GM18861 (cell line): ENCODE data around the gene ATP1A3.
"Not testable (repeated sequence)": the region's sequence is repeated elsewhere in the genome, so short reads cannot be mapped to it uniquely, and the experiment has no call there.

Experiments used
- ATAC-seq: cut with Tn5 transposase; IDR thresholded peaks from one replicate; pipeline ENCODE4 v1.9.1; 2021; ENCODE audit not compliant: unreplicated experiment

ATP1A3 gene

DNA sequence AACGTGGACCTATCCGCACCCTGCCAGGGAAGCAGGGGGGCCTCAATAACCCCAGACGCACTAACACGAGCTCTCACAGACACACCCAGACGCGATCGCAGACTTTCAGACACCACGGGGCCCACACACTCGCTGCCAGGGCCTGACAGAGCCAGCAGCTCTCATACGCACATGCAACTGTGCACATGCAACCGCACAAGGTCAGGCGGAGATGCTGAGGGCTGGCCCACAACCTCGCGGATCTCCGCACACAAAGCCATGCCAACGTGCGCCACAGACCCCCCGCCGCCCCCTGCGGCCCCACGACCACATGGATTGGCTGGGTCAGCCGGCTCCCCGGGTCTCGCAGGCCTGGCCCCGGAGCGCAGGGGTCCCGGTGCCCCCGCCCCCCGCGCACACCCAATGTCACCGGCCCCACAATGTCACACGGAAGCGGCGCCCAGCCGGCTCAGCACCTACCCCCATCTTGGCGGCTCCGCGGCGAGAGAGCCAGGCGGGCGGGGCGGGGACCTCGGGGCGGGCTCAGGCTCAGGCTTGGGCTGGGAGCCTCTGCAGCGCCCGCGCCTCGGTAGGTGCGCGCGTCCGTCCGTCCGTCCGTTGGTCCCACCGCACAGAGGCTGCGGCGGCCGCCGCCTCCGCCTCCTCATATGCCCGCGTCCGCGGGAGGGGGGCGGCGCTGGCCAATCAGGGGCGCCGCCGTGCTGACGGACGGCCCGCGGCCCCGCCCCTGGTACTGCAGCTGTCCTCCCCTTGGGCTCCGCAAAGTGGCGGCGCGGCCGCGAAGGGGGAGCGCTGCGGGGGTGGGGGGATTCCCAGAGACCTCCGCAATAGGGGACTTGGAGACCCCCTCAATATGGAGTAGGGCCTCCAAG is at the start of gene ATP1A3:
TSS of gene ATP1A3 (minus strand) at position 619 of the 872 bp plus-strand sequence. CDS start at position 465, 154 bp downstream.
- no peak for ATAC-seq

- no peak for ATAC-seq
Measured at GRCh38 chr19:42042455-42043170, 48.6 kb upstream of the ATP1A3 start.

DNA sequence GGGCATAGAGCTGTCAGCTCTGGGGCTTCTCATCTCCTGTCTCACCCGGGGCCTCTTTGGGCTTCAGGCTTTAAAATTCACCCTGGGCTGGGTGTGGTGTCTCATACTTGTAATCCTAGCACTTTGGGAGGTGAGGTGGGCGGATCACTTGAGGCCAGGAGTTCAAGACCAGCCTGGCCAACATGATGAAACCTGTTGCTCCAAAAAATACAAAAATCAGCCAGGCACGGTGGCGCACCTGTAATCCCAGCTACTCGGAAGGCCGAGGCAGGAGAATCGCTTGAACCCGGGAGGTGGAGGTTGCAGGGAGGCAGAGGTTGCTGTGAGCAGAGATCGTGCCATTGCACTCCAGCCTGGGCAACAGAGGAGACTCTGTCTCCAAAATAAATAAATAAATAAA is 46.5 kb upstream of the ATP1A3 start:
- not testable (repeated sequence) for ATAC-seq

DNA sequence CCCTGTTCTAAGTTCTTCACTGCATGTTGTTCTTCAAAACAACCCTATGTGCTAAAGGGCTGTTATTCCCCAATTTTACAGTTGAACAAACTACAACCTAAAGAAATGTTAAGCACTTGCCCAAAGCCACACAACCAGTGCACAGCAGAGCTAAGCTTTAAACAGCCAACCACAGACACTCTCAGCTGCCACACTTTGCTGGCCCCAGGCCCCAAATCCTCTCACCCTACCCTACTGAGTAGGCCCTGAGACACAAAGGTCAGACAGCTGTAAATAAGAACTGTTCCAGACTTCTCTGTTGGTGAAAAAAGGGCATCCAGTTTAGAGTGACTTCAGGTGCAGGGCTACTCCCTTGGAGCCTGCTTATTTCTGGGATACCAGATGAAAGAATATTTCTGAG is 46.0 kb upstream of the ATP1A3 start:
- no peak for ATAC-seq

GRCh38 chr19:42038666-42039065 is 44.6 kb upstream of the ATP1A3 start:
- ATAC-seq, result no peak

DNA sequence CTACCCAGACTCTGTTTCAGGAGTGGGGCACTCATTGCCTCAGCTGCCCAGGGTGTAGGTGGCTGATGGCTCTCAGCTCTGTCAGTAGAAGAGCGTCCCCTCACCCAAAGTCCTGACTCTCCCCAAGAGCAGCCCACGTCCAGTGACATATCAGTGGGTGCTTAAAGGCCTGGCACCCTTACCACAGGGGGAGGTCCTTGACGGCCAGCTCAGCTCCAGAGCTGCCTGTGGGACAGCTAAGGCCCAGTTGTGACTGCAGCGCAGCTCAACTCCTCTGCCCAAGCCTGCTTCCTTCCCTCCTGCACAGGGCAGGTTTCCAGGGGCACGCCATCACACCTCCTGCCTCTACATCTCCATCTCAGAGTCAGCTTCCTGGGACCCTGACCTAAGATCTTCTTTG is 43.6 kb upstream of the ATP1A3 start:
- no peak for ATAC-seq

GRCh38 chr19:42034640-42035391 is 40.8 kb upstream of the ATP1A3 start:
- ATAC-seq, result not testable (repeated sequence)

GRCh38 chr19:42033413-42033812 is 39.4 kb upstream of the ATP1A3 start:
- no peak for ATAC-seq

- ATAC-seq, result no peak
Measured at GRCh38 chr19:42032431-42032830, 38.4 kb upstream of the ATP1A3 start.

- no peak for ATAC-seq
Measured at GRCh38 chr19:42030645-42031440, 36.8 kb upstream of the ATP1A3 start.

- ATAC-seq, result no peak
Measured at GRCh38 chr19:42028304-42029216, 34.5 kb upstream of the ATP1A3 start.

GRCh38 chr19:42024622-42025111 is 30.6 kb upstream of the ATP1A3 start:
- ATAC-seq, result no peak

DNA sequence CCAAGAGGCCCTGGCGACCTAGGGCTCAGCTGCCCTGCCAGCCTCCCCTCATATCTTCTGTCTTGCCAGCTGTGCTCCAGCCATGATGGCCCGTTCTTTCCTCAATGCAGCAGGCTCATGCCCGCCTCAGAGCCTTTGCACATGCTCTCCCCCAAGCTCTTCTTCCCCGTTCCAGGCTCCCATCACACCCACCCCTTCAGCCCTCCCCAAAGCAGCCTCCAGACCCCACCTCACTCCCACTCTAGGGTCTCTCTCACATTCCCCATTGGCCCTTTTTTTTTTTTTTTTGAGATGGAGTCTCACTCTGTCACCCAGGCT is 29.9 kb upstream of the ATP1A3 start:
- no peak for ATAC-seq

DNA sequence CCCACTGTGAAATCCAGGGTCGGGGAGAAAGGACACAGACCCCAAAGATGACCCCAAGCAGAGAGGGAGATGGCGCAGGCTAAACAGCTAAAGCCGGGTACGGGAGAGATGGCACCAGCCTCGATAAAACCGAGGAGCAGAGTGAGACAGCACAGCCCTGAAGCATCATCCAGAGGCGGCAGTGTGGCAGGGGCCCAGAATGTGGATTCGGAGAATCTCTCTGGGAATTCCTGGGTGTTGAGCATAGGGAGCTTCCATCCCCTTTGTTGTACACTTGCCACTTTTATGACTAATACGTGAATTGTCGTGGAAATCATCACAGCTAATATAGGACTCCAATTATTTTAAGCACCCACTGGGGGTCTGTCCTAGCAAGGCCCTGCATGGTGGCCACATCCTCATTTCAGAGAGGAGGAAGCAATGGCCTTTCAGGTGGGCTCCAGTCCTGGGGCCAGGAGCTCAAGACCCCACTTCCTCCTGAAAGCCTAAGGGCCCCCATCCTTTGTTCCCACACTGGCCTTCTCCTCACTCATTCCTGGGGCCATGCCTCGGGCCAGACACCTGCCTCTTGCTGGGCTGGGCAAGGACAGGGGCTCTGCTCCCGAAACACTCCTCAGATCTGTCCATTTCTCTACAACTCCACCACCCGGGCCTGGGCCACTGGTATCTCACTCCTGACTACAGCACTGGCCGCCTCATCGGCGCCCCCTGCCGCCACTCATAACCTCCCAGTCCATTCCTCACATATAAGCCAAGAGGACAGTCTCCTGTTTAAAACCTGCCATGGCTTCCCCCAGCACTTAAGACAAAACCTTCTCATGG is 29.3 kb upstream of the ATP1A3 start:
- no peak for ATAC-seq

- no peak for ATAC-seq
Measured at GRCh38 chr19:42022616-42023015, 28.6 kb upstream of the ATP1A3 start.

DNA sequence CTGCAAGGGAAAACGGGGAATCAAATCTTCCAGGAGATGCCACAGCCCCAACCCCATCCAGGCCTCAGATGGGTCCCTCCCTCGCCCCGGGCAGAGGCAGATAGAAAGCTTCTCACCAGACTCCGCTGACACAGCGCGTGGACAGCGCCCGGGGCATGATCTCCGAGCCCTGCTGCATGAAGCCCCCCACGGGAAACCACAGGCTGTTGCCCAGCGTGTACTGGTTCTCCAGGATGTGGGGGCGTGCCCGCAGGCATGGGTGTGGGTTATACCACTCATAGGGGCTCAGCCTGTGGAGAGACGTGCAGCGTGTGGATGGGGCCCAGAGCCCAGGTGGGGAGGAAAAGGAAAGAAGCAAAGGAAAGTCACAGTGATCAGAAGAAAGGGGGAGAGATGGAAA is 27.2 kb upstream of the ATP1A3 start:
- no peak for ATAC-seq

DNA sequence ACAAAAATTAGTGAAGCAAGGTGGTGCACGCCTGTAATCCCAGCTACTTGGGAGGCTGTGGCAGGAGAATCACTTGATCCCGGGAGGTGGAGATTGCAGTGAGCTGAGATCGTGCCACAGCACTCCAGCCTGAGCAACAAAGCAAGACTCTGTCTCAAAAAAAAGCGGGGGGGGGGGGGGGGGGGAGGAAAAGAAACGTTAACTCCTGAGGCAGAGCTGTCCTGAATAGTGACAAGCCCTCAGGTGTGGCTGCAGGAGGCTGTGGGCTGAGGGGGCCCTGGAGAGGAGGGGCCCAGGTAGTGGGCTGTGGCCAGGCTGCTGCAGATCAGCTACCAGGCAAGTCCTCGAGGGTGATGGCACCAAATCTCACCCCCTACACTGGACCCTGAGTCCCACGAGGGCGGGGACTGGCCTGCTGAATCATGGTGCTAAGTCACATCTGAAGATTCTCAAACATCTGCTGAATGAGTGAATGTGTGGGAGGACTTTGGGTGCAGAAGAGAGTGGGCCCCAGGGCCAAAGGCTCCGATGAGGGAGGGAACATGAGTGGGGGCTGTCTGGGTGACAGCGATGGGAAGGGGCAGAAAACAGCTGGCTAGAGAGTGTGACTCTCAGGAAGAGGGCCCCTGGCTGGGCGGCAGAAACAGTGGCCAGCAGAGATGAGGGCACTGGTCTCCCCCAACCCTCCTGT is 24.6 kb upstream of the ATP1A3 start:
- no peak for ATAC-seq

DNA sequence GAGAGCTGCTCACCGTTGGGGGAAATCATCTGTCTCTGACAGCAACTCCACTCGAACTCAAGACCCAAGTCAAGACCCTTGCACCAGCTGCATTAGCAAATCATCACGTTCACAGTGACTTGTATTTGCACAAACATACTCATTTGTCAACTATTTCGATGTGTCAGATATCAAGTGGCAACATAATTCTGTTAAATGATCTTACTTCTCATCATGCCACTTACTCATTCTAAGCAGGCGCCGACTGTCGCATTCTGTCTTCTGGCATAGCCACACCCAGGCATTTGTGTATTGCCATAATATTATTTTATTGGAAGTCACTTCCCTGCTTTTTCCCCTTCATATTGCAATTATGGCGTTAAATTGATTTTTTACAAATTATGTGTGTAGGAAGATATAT is 23.0 kb upstream of the ATP1A3 start:
- ATAC-seq, result no peak
